Measurements from ENCODE around the gene ISOC1.

Gene ISOC1

GRCh38 chr5:129096382-129096991 lies 1.9 kb downstream of the ISOC1 start:
- DNase-seq = no peak

- no peak for DNase-seq
These were observed 3.1 kb downstream of the ISOC1 start for GRCh38 chr5:129097498-129098296.

- no peak for DNase-seq
These were observed 4.1 kb downstream of the ISOC1 start for GRCh38 chr5:129098488-129099183.

GRCh38 chr5:129099184-129099569 lies 4.6 kb downstream of the ISOC1 start:
- DNase-seq = no peak

- no peak for DNase-seq
These were observed 7.2 kb downstream of the ISOC1 start for GRCh38 chr5:129101794-129102193.

- no peak for DNase-seq
These were observed 8.8 kb downstream of the ISOC1 start for GRCh38 chr5:129103397-129103796.

GRCh38 chr5:129104915-129105455 lies 10.4 kb downstream of the ISOC1 start:
- DNase-seq = no peak

GRCh38 chr5:129107637-129108036 lies 13.1 kb downstream of the ISOC1 start:
- DNase-seq = no peak

GRCh38 chr5:129110742-129111141 lies 16.2 kb downstream of the ISOC1 start:
- DNase-seq = no peak

- no peak for DNase-seq
These were observed 16.8 kb downstream of the ISOC1 start for GRCh38 chr5:129111351-129111750.

GRCh38 chr5:129112295-129112694 lies 17.7 kb downstream of the ISOC1 start:
- DNase-seq = no peak

GRCh38 chr5:129113867-129114266 lies 19.3 kb downstream of the ISOC1 start:
- no peak for DNase-seq

GRCh38 chr5:129114539-129115193 lies 20.1 kb downstream of the ISOC1 start:
- DNase-seq = no peak

GRCh38 chr5:129115680-129116079 lies 21.1 kb downstream of the ISOC1 start:
- DNase-seq = no peak

- no peak for DNase-seq
These were observed 22.2 kb downstream of the ISOC1 start for GRCh38 chr5:129116797-129117196.

- no peak for DNase-seq
These were observed 23.9 kb downstream of the ISOC1 start for GRCh38 chr5:129118405-129118804.

GRCh38 chr5:129118826-129119225 lies 24.3 kb downstream of the ISOC1 start:
- no peak for DNase-seq

GRCh38 chr5:129120158-129120581 lies 25.6 kb downstream of the ISOC1 start:
- DNase-seq = no peak

- no peak for DNase-seq
These were observed 28.0 kb downstream of the ISOC1 start for GRCh38 chr5:129122560-129122959.

GRCh38 chr5:129124608-129125007 lies 30.1 kb downstream of the ISOC1 start:
- no peak for DNase-seq

- DNase-seq = no peak
These were observed 31.3 kb downstream of the ISOC1 start for GRCh38 chr5:129125819-129126218.

GRCh38 chr5:129133553-129133952 lies 39.0 kb downstream of the ISOC1 start:
- DNase-seq = no peak

GRCh38 chr5:129135633-129136032 lies 41.1 kb downstream of the ISOC1 start:
- no peak for DNase-seq

All from effector CD4-positive, alpha-beta T cell (primary cell).